ENCODE results near the gene PCDHGA9. TPM values are rescaled to one million over a fixed set of nuclear protein-coding genes. Genes with fewer than 3 reads are reported as not detected.
A peak's percentile ranks its signal among the peaks of the same experiment; 100 is the strongest.

The PCDHGA9 gene
- polyA plus RNA-seq, 1 donor (not counting 4 experiments of a cell fraction or from before 2014, with no cell fraction given): 0.28 TPM

GRCh38 chr5:141369994-141370848 lies 32.4 kb upstream of the PCDHGA9 start, which contains the start of gene PCDHGB3:
PCDHGB3 (plus strand) TSS chr5:141370242; CDS start chr5:141370395, 153 bp downstream.
- Histone ChIP-seq H3K27me3 (ENCODE audit: control insufficient read depth, extremely low read depth, insufficient read depth, low read length) (peaks cover 42% of the 10 kb centered on the region), H3K9me1 (ENCODE audit: control insufficient read depth, extremely low read depth, insufficient read depth, low read length) (no peaks in the 10 kb centered on the region), H4K20me1 (ENCODE audit: control insufficient read depth, extremely low read depth, insufficient read depth, low read length) (no peaks in the 10 kb centered on the region), H3K4me1 (ENCODE audit: control insufficient read depth, extremely low read depth, insufficient read depth, low read length) (no peaks in the 10 kb centered on the region), H3K9me3 (ENCODE audit: control insufficient read depth, low read depth, low read length) (peaks cover 33% of the 10 kb centered on the region), H3K27ac (ENCODE audit: control insufficient read depth, insufficient read depth, low read length) (no peak within 1 kb of the TSS), H3K4me3 (ENCODE audit: control insufficient read depth in 2 of 3, extremely low read depth in 1 of 3, insufficient read depth in 2 of 3, low read depth in 1 of 3, low read length in 3 of 3) (peak within 1 kb of the TSS in 2 of 3 experiments; percentile 1 to 31), H3K79me2 (ENCODE audit: control insufficient read depth, insufficient read depth, low read length) (no peaks in the 10 kb centered on the region), H2AFZ (ENCODE audit: control insufficient read depth, low read length) (peak within 1 kb of the TSS; percentile 33), H3K9ac (ENCODE audit: control insufficient read depth, extremely low read depth, insufficient read depth, low read length) (no peak within 1 kb of the TSS), H3K36me3 (ENCODE audit: control insufficient read depth in 2 of 2, extremely low read depth in 1 of 2, insufficient read depth in 2 of 2, low read length in 2 of 2) (no peaks in the 10 kb centered on the region), H3K4me2 (ENCODE audit: control insufficient read depth, extremely low read depth, insufficient read depth, low read depth, low read length) (peak within 1 kb of the TSS; percentile 29)
- TF ChIP-seq EZH2 (IDR thresholded peaks at IDR 0.05; ENCODE audit: low read length): no peak
- TF ChIP-seq, protein P1, sequence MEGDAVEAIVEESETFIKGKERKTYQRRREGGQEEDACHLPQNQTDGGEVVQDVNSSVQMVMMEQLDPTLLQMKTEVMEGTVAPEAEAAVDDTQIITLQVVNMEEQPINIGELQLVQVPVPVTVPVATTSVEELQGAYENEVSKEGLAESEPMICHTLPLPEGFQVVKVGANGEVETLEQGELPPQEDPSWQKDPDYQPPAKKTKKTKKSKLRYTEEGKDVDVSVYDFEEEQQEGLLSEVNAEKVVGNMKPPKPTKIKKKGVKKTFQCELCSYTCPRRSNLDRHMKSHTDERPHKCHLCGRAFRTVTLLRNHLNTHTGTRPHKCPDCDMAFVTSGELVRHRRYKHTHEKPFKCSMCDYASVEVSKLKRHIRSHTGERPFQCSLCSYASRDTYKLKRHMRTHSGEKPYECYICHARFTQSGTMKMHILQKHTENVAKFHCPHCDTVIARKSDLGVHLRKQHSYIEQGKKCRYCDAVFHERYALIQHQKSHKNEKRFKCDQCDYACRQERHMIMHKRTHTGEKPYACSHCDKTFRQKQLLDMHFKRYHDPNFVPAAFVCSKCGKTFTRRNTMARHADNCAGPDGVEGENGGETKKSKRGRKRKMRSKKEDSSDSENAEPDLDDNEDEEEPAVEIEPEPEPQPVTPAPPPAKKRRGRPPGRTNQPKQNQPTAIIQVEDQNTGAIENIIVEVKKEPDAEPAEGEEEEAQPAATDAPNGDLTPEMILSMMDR (optimal IDR thresholded peaks at IDR 0.05 in 1 of 3, IDR thresholded peaks at IDR 0.05 in 1 of 3, conservative IDR thresholded peaks at IDR 0.05 in 1 of 3; ENCODE audit: extremely low read depth in 1 of 3, insufficient read depth in 2 of 3, low read length in 3 of 3): peak; percentile 30 to 55 (median 31)
- dilution Hi-C loops (cut with MboI; ENCODE audit: extremely low pct_ligation_motif_present, low sequenced_read_pairs): no loop called here
- DNase-seq (ENCODE audit: low read depth, low spot score) (no peak), FAIRE-seq (no peak)

DNA sequence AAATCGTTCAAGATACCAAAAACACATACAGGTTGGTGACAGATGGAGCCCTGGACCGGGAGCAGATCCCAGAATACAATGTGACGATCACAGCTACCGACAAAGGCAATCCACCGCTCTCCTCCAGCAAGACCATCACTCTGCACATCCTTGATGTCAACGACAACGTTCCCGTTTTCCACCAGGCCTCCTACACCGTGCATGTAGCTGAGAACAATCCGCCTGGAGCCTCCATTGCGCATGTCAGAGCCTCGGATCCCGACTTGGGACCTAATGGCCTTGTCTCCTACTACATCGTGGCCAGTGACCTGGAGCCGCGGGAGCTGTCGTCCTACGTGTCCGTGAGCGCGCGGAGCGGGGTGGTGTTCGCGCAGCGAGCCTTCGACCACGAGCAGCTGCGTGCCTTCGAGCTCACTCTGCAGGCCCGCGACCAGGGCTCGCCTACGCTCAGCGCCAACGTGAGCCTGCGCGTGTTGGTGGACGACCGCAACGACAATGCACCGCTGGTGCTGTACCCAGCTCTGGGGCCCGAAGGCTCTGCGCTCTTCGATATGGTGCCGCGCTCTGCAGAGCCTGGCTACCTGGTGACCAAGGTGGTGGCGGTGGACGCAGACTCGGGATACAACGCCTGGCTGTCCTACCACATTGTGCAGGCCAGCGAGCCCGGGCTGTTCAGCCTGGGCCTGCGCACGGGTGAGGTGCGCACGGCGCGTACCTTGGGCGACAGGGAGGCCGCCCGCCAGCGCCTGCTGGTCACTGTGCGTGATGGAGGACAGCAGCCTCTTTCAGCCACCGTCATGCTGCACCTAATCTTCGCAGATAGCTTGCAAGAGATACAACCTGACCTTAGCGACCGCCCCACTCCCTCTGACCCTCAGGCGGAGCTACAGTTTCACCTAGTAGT lies 30.8 kb upstream of the PCDHGA9 start:
- Histone ChIP-seq H3K4me3 (ENCODE audit: control insufficient read depth in 2 of 3, extremely low read depth in 1 of 3, insufficient read depth in 2 of 3, low read depth in 1 of 3, low read length in 3 of 3) (no peak overlapping the region), H3K9me1 (ENCODE audit: control insufficient read depth, extremely low read depth, insufficient read depth, low read length) (no peaks in the 10 kb centered on the region), H3K27ac (ENCODE audit: control insufficient read depth, insufficient read depth, low read length) (no peak overlapping the region), H3K4me2 (ENCODE audit: control insufficient read depth, extremely low read depth, insufficient read depth, low read depth, low read length) (no peak overlapping the region), H3K9me3 (ENCODE audit: control insufficient read depth, low read depth, low read length) (peaks cover 24% of the 10 kb centered on the region), H4K20me1 (ENCODE audit: control insufficient read depth, extremely low read depth, insufficient read depth, low read length) (no peaks in the 10 kb centered on the region), H3K79me2 (ENCODE audit: control insufficient read depth, insufficient read depth, low read length) (no peaks in the 10 kb centered on the region), H3K4me1 (ENCODE audit: control insufficient read depth, extremely low read depth, insufficient read depth, low read length) (no peaks in the 10 kb centered on the region), H3K9ac (ENCODE audit: control insufficient read depth, extremely low read depth, insufficient read depth, low read length) (no peak overlapping the region), H3K36me3 (ENCODE audit: control insufficient read depth in 2 of 2, extremely low read depth in 1 of 2, insufficient read depth in 2 of 2, low read length in 2 of 2) (no peaks in the 10 kb centered on the region), H2AFZ (ENCODE audit: control insufficient read depth, low read length) (no peak overlapping the region), H3K27me3 (ENCODE audit: control insufficient read depth, extremely low read depth, insufficient read depth, low read length) (peaks cover 33% of the 10 kb centered on the region)
- DNase-seq (ENCODE audit: low read depth, low spot score) (no peak), FAIRE-seq (no peak)
- dilution Hi-C loops (cut with MboI; ENCODE audit: extremely low pct_ligation_motif_present, low sequenced_read_pairs): no loop called here
- TF ChIP-seq EZH2 (IDR thresholded peaks at IDR 0.05; ENCODE audit: low read length): no peak
- TF ChIP-seq, protein P1 (optimal IDR thresholded peaks at IDR 0.05 in 1 of 3, IDR thresholded peaks at IDR 0.05 in 1 of 3, conservative IDR thresholded peaks at IDR 0.05 in 1 of 3; ENCODE audit: extremely low read depth in 1 of 3, insufficient read depth in 2 of 3, low read length in 3 of 3): no peak

All from keratinocyte (primary cell).